Cardiac muscle cell (in vitro differentiated cells and primary cell): Measurements from ENCODE around the gene ARHGAP4. TPM values are rescaled to one million over a fixed set of nuclear protein-coding genes. Genes with fewer than 3 reads are reported as not detected.
A peak's percentile ranks its signal among the peaks of the same experiment; 100 is the strongest.

Experiments
- DNase-seq, 2 donors: peaks; one replicate each; pipeline versions ENCODE4 v3.0.0 to v3.0.0-alpha.2; 2010 to 2017; ENCODE audit warnings: low read depth in 1 of 2, low spot score in 1 of 2
- H3K27ac ChIP-seq: fragments of 200-600 bp; sonication (generic); 2 replicates; pipeline ENCODE4 v1.5.1; 2016
- H3K27me3 ChIP-seq: fragments of 200-600 bp; sonication (generic); 2 replicates; pipeline ENCODE4 v1.6.0; 2016; ENCODE audit warnings: control low read depth
- H3K36me3 ChIP-seq: fragments of 200-600 bp; sonication (generic); 2 replicates; pipeline ENCODE4 v1.5.1; 2016; ENCODE audit warnings: control low read depth
- H3K4me1 ChIP-seq: fragments of 200-600 bp; sonication (generic); 2 replicates; pipeline ENCODE4 v1.8.1; 2017; ENCODE audit warnings: low read depth, mild to moderate bottlenecking, mixed run types
- H3K4me3 ChIP-seq: fragments of 200-600 bp; sonication (generic); 2 replicates; pipeline ENCODE4 v1.5.1; 2016; ENCODE audit warnings: mild to moderate bottlenecking
- H3K9me3 ChIP-seq: fragments of 200-600 bp; sonication (generic); 2 replicates; pipeline ENCODE4 v1.5.1; 2017; ENCODE audit warnings: low read depth, mild to moderate bottlenecking, control low read depth
- polyA plus RNA-seq: library from polyadenylated mRNA; unstranded; fragments of >200 nt; fragmentation: Nextera tagmentation; extraction: Ambion mirVana; gene quantifications from 2 replicates; pipeline ENCODE4 v1.2.1, GENCODE V29; 2016
- total RNA-seq: library from RNA; depleted of rRNA; stranded (reverse); fragments of >200 nt; gene quantifications from 2 replicates; pipeline ENCODE4 v1.2.3, GENCODE V29; 2016
- TF ChIP-seq, protein P1 (sequence below): IDR thresholded peaks from 2 replicates; pipeline ENCODE4 v1.5.1; 2012; ENCODE audit warnings: low read depth, mild to moderate bottlenecking, low read length

Gene ARHGAP4
- total RNA-seq (20.5 and 47.4 TPM in 2 replicates), polyA plus RNA-seq (16.5 and 30.1 TPM in 2 replicates)

DNA sequence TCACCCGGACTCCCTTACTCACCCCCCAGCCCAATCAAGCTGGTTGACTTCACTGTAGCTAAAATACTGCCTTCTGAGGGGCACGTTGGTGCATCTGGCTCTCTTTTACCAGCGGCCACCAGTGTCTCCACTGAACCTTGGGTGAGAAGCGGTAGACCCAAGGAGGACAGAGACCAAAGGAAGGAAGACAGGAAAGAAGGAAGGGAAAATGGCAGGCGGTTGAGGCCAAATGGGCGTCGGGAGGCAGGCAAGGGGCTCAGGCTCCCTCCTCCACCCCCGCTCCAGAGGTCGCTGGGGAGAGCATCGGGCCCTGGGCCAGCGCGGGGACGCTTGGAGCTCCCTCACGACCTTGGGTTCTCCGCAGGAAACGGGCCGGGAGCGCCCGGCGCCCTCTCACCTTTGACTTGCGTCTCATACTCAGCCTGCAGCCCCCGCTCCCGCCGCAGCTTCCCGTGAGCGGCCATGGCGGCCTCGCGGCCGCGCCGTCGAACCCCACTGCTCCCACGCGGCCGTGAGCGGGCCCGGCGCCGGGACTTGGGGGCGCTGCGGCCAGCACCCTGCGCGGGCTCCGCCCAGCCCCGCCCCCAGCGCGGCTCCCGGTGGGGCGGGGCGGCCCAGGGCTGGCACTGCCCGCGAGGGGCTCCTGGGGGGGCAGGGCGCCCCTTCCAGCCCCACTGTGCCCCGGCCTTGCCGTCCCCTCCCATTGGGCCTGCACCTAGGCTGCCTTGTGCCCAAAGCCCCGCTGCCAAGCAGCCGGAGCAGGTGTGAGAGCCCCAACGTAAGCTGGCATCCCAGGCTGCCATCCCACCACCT is at the start of gene ARHGAP4:
TSS of gene ARHGAP4 (minus strand) at position 526 of the 813 bp plus-strand sequence. CDS start at position 464, 62 bp downstream.
- no peak within 1 kb of the TSS for H3K4me3 ChIP-seq
- no peak for DNase-seq
- peak within 1 kb of the TSS; percentile 96 for H3K27ac ChIP-seq
- no peaks in the 10 kb centered on the region for H3K36me3 ChIP-seq
- H3K9me3 ChIP-seq: no peaks in the 10 kb centered on the region
- peaks cover 11% of the 10 kb centered on the region for H3K4me1 ChIP-seq
- H3K27me3 ChIP-seq: no peaks in the 10 kb centered on the region
- TF ChIP-seq, protein P1, sequence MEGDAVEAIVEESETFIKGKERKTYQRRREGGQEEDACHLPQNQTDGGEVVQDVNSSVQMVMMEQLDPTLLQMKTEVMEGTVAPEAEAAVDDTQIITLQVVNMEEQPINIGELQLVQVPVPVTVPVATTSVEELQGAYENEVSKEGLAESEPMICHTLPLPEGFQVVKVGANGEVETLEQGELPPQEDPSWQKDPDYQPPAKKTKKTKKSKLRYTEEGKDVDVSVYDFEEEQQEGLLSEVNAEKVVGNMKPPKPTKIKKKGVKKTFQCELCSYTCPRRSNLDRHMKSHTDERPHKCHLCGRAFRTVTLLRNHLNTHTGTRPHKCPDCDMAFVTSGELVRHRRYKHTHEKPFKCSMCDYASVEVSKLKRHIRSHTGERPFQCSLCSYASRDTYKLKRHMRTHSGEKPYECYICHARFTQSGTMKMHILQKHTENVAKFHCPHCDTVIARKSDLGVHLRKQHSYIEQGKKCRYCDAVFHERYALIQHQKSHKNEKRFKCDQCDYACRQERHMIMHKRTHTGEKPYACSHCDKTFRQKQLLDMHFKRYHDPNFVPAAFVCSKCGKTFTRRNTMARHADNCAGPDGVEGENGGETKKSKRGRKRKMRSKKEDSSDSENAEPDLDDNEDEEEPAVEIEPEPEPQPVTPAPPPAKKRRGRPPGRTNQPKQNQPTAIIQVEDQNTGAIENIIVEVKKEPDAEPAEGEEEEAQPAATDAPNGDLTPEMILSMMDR: no peak

DNA sequence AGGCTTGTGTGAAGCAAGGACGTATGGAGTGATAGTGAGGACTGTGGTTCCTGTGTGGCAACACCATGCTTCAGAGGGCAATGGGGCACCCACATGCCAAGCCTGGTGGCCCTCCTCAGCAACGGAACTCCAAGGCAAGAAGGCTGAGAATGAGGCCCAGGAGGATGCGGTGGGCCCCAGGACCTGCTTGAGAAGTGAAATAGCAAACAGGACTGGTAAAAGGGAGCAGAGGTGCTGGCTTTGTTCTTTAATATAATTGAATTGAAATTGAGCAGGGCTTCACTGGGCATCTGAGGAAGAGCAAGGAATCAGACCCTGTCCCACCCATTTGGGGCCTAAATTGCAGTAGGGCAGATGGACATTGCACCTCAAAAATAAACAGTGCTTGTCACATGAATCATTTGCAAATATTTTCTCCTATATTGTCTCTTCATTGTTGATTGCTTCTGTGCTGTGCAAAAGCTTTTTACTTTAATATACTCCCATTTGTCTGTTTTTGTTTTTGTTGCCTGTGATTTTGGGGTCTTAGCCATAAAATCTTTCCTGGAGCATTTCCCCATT is 48.7 kb upstream of the ARHGAP4 start:
- H3K9me3 ChIP-seq: no peaks in the 10 kb centered on the region
- H3K36me3 ChIP-seq: peaks cover 2% of the 10 kb centered on the region
- DNase-seq: no peak
- no peak overlapping the region for H3K4me3 ChIP-seq
- H3K4me1 ChIP-seq: no peaks in the 10 kb centered on the region
- no peaks in the 10 kb centered on the region for H3K27me3 ChIP-seq
- TF ChIP-seq, protein P1: no peak
- no peak overlapping the region for H3K27ac ChIP-seq

DNA sequence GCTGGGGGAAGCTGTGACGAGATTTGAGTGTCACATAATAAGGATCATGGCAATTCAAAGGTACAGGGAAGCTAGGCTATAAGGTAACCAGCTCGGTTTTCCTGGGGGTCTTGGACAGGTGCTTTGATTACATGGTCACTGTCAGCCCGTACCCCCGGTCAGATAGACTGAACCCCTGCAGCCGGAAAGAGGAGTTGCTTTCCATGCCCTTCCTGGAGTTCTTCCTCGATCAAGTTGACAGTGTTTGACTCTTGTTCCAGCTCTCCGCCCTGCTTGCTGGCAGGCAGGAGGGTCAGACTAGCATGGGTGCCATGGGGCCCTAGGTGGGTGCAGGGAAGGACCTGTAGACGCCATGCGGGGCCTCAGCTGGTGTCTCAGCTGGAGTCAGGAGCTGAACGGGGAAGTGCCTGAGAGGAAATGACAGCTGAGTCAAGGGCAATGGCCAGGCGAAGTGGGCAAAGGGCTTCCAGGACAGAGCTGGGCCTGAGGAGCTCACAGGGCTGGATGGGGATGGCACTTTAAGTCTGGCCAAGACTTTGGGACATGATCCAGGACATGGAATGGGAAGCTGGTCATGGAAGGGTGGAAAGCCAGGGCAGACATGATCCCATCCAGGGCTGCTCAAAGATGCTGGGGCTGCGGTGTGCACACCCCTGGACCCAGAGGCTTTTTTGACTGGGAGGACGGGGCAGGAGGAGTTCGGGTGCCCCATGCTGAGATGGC is 48.1 kb upstream of the ARHGAP4 start:
- H3K4me3 ChIP-seq: no peak overlapping the region
- no peak for DNase-seq
- H3K36me3 ChIP-seq: peaks cover 2% of the 10 kb centered on the region
- no peaks in the 10 kb centered on the region for H3K27me3 ChIP-seq
- H3K9me3 ChIP-seq: no peaks in the 10 kb centered on the region
- TF ChIP-seq, protein P1: no peak
- no peaks in the 10 kb centered on the region for H3K4me1 ChIP-seq
- H3K27ac ChIP-seq: peak overlapping the region; percentile 100

DNA sequence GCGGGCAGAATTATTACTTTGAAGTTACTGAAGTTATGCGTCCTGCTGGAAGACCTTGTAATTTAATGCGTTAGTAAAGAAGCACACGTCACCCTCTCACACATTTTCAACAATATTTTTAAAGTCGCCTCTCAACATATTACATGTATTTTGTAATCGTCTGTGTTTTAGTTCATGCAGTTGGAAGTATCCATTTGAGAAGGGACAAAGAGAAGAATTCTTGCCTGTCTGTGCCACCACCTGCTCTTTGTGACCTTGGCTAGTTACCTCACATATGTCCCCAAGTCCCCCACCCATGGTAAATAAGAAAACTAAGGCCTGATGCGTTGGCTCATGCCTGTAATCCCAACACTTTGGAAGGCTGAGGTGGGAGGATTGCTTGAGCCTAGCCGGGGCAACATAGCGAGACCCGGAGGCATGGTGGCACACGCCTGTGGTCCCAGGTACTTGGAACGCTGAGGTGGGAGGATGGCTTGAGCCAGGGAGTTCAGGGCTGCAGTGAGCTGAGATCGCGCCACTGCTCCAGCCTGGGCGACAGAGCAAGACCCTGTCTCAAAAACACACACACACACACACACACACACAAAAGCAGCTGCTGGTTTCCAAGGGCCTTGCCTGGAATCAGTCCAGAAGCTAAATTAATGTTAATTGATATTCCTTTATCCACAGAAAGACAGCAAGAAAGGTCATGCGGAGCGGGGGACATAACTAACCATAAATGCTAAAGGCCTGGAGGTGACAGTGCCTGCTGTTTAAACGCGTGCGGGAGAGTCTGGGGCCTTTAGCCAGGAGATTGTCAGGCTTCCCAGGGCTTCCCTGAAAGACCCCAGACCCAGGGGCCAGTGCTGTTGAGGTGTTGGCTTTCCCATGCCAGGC is 47.3 kb upstream of the ARHGAP4 start:
- H3K27ac ChIP-seq: peak overlapping the region; percentile 100
- no peak for DNase-seq
- H3K27me3 ChIP-seq: no peaks in the 10 kb centered on the region
- H3K4me1 ChIP-seq: no peaks in the 10 kb centered on the region
- H3K36me3 ChIP-seq: peaks cover 2% of the 10 kb centered on the region
- TF ChIP-seq, protein P1: no peak
- H3K4me3 ChIP-seq: peak overlapping the region; percentile 77
- H3K9me3 ChIP-seq: no peaks in the 10 kb centered on the region
